Neural cell (in vitro differentiated cells): ENCODE data around the gene KIAA0586.

Source experiments
- EP300 ChIP-seq: fragments of 450-650 bp; conservative IDR thresholded peaks from 2 replicates; pipeline ENCODE4 v1.6.1; 2014; ENCODE audit warnings: antibody characterized with exemption, mild to moderate bottlenecking, moderate library complexity; ENCODE audit not compliant: poor library complexity, severe bottlenecking
- EZH2 ChIP-seq: fragments of 200-600, 300-800 bp; shearing (Covaris generic), sonication (generic); IDR thresholded peaks from 2 replicates; pipeline ENCODE4 v1.6.1; 2014; ENCODE audit warnings: antibody characterized with exemption, low read length, borderline replicate concordance, mild to moderate bottlenecking; ENCODE audit not compliant: insufficient read depth, poor library complexity, severe bottlenecking
- MXI1 ChIP-seq: fragments of 450-650 bp; conservative IDR thresholded peaks from 2 replicates; pipeline ENCODE4 v1.6.1; 2014; ENCODE audit warnings: antibody characterized with exemption, mild to moderate bottlenecking; ENCODE audit not compliant: poor library complexity, severe bottlenecking
- POLR2AphosphoS5 ChIP-seq: IDR thresholded peaks from 2 replicates; pipeline ENCODE4 v1.6.1; 2012
- RAD21 ChIP-seq: fragments of 450-650 bp; conservative IDR thresholded peaks from 2 replicates; pipeline ENCODE4 v1.6.1; 2014; ENCODE audit warnings: antibody characterized with exemption, mild to moderate bottlenecking, moderate library complexity
- SMC3 ChIP-seq: fragments of 450-650 bp; conservative IDR thresholded peaks from 2 replicates; pipeline ENCODE4 v1.6.1; 2014; ENCODE audit warnings: antibody characterized with exemption, mild to moderate bottlenecking, moderate library complexity; ENCODE audit not compliant: poor library complexity
- TAF1 ChIP-seq: IDR thresholded peaks from 2 replicates; pipeline ENCODE4 v1.6.1; 2012; ENCODE audit warnings: low read depth
- TF ChIP-seq, protein P1 (sequence below): fragments of 450-650 bp; IDR thresholded peaks from 2 replicates; pipeline ENCODE4 v1.5.1; 2014; ENCODE audit warnings: antibody characterized with exemption, mild to moderate bottlenecking, moderate library complexity; ENCODE audit not compliant: poor library complexity, severe bottlenecking
- TF ChIP-seq, protein P2 (sequence below): IDR thresholded peaks from 2 replicates; pipeline ENCODE4 v1.6.1; 2012; ENCODE audit warnings: borderline replicate concordance

DNA sequence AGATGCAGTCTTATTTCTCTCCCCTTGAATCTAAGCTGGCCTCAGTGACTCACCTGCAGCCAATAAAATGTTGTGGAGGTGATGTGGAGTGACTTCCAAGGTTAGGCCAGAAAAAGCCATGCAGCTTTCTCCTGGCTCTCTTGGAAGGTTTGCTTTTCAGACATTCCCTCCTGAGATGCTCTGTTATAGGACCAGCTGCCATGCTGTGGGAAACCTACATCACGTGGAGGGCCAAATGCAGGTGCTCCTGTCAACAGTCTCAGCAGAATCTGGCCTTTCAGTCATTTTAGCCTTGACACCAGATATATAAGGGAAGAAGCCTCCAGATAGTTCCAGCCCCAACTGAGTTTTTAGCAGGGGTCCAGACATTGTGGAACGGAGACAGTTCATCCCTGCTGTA is 172.2 kb downstream of the KIAA0586 start:
- TF ChIP-seq, protein P1, sequence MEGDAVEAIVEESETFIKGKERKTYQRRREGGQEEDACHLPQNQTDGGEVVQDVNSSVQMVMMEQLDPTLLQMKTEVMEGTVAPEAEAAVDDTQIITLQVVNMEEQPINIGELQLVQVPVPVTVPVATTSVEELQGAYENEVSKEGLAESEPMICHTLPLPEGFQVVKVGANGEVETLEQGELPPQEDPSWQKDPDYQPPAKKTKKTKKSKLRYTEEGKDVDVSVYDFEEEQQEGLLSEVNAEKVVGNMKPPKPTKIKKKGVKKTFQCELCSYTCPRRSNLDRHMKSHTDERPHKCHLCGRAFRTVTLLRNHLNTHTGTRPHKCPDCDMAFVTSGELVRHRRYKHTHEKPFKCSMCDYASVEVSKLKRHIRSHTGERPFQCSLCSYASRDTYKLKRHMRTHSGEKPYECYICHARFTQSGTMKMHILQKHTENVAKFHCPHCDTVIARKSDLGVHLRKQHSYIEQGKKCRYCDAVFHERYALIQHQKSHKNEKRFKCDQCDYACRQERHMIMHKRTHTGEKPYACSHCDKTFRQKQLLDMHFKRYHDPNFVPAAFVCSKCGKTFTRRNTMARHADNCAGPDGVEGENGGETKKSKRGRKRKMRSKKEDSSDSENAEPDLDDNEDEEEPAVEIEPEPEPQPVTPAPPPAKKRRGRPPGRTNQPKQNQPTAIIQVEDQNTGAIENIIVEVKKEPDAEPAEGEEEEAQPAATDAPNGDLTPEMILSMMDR, result no peak
- TF ChIP-seq EP300, result no peak
- no peak for TF ChIP-seq RAD21
- no peak for TF ChIP-seq POLR2AphosphoS5
- TF ChIP-seq EZH2, result no peak
- TF ChIP-seq TAF1, result no peak
- no peak for TF ChIP-seq MXI1
- TF ChIP-seq, protein P2, sequence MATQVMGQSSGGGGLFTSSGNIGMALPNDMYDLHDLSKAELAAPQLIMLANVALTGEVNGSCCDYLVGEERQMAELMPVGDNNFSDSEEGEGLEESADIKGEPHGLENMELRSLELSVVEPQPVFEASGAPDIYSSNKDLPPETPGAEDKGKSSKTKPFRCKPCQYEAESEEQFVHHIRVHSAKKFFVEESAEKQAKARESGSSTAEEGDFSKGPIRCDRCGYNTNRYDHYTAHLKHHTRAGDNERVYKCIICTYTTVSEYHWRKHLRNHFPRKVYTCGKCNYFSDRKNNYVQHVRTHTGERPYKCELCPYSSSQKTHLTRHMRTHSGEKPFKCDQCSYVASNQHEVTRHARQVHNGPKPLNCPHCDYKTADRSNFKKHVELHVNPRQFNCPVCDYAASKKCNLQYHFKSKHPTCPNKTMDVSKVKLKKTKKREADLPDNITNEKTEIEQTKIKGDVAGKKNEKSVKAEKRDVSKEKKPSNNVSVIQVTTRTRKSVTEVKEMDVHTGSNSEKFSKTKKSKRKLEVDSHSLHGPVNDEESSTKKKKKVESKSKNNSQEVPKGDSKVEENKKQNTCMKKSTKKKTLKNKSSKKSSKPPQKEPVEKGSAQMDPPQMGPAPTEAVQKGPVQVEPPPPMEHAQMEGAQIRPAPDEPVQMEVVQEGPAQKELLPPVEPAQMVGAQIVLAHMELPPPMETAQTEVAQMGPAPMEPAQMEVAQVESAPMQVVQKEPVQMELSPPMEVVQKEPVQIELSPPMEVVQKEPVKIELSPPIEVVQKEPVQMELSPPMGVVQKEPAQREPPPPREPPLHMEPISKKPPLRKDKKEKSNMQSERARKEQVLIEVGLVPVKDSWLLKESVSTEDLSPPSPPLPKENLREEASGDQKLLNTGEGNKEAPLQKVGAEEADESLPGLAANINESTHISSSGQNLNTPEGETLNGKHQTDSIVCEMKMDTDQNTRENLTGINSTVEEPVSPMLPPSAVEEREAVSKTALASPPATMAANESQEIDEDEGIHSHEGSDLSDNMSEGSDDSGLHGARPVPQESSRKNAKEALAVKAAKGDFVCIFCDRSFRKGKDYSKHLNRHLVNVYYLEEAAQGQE, result no peak
- TF ChIP-seq SMC3, result no peak
